HG02884 (cell line): Measurements from ENCODE around the gene KCTD2.
"Not testable (repeated sequence)": the region's sequence is repeated elsewhere in the genome, so short reads cannot be mapped to it uniquely, and the experiment has no call there.

Experiments used
- ATAC-seq: cut with Tn5 transposase; IDR thresholded peaks from one replicate; pipeline ENCODE4 v1.9.1; 2021; ENCODE audit warnings: mild to moderate bottlenecking, moderate library complexity; ENCODE audit not compliant: unreplicated experiment

KCTD2 gene

DNA sequence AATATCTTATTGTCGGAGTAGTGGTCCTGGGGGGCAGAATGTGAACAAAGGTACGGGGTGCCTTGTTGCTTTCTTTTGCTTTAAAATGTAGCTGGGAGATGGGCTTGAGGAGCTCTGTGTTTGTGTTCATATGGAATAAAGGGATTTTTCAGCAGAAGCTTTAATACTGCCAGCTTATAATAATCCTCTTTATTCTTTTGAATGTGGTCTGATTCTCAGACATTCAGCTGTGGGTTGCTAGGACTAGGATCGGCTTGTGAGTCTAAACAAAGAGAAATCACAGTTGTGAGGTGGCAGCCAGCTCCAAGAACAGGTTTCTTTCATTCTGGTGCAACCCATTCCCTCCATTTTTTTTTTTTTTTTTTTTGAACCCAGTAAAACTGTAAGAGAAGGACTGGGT is 27.3 kb upstream of the KCTD2 start:
- ATAC-seq, result no peak

DNA sequence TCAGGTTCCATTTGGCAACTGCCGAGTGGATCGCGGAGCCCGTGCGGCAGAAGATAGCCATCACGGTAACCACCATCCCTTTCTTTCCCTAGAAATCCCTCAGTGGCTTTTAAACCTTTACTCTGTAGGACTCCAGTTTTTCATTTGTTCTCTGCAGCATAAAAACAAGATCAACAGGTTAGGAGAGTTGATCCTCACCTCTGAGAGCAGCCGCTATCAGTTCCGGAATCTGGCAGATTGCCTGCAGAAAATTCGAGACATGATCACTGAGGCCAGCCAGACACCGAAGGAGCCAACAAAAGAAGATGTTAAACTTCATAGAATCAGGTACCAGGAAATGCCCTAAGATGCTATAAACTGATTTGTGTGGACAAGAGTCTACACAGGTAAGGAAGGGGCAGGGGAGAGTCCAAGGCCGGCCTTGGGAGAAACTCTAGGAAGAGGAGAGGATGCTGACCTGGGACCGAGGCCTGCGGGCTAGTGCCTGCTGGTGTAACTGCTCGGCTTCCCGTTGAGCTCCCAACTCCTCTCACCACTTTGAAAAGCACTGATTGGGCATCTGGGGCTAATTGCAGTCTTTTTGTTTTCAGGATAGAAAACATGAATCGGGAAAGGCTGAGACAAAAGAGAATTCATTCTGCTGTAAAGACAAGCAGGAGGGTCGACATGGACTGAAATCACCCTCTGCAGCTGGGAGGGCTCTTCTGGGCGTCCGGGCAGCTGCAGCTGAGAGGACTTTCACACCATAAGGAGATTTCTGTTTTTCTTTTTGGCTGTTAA is 26.5 kb upstream of the KCTD2 start:
- no peak for ATAC-seq

DNA sequence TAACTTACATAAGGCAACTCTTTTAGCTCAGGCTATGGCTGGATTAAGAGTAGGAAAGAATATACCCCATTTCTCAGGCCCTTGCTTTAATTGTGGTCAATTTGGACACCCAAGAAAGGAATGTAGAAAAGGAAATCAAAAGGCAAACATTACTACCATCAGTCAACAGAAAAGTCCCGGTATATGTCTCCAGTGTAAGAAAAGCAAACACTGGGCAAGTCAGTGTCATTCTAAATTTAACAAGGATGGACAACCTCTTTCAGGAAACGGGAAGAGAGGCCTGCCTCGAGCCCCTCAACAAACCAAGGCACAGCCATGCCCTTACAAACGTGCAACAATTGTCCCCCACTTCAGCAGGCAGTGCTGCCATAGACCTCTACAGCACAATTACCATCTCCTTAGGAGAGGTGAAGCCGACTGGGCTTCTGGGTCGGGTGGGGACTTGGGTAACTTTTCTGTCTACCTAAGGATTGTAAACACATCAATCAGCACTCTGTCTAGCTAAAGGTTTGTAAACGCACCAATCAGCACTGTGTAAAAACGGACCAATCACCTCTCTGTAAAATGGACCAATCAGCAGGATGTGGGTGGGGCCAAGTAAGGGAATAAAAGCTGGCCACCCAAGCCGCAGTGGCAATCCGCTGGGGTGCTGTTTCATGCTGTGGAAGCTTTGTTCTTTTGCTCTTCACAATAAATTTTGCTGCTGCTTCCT is 22.2 kb upstream of the KCTD2 start:
- ATAC-seq, result no peak

DNA sequence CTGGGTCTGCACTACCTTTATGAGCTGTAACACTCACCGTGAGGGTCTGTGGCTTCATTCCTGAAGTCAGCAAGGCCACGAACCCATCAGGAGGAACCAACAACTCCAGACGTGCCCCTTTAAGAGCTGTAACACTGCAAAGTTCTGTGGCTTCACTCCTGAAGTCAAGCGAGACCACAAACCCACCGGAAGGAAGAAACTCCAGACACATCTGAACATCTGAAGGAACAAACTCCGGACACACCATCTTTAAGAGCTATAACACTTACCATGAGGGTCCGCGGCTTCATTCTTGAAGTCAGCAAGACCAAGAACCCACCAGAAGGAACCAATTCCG is 21.7 kb upstream of the KCTD2 start:
- not testable (repeated sequence) for ATAC-seq

DNA sequence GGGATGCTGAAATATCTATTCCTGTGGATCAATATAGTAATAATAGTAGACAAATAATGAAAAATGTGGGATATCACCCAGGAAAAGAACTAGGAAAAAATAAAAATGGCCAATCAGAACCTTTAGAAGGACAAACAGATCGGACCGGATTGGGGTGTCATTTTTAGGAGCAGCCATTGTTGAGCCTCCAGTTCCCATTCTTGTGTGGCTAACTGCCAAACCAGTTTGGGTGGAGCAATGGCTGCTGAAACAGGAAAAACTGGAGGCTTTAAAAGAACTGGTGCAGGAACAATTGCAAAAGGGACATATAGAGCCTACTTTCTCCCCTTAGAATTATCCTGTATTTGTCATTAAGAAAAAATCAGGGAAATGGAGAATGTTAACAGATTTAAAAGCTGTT is 20.4 kb upstream of the KCTD2 start:
- ATAC-seq, result not testable (repeated sequence)

DNA sequence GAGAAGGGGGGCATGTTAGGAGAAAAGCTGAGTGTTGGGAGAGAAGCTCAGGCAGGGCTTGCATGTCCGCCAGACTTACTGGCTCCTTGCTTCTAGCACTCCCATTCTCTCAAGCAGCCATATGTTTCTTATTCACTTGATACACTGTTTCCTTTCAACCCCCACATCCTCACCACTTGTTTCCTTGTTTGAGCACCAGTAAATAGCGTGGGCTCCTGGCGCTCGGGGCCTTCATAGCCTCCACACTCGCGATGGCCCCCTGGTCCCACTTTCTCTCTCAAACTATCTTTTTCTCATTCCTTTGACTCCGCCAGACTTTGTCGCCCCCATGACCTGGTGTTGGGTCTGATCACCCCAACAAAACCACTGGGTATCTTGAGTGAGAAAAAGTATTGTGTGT is 16.9 kb upstream of the KCTD2 start:
- ATAC-seq, result no peak

DNA sequence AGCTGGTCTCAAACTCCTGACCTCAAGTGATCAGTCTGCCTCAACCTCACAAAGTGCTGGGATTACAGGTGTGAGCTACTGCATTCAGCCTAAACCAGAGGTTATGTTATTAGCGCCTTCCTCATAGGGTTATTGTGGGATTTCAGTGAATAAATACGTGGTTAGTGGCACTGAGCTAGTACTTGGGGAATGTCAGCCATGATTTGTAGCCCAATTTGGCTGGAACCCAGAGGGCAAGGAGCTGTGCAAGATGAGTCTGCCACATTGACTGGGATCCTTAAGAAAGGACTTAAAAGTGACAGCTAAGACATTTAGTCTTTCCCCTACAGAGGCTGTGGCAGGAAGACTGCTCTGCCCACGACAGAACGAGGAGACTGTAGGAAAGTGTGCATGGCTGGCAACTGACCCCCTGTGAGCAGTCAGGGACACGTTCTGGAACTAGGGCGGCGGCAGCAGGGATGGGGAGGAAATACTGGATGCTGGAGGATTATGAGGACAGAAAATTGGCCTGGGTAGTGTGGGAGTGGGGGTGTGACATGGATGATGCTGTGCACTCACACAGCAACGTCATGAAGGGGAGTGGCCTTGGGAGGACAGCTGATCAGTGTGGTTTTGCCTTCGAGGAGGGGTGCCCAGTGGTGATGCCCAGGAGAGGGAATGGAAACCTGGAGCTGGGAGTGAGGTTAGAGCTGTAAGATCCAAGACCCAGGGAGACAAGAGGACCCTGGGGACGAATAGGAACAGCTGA is 14.9 kb upstream of the KCTD2 start:
- ATAC-seq, result no peak

DNA sequence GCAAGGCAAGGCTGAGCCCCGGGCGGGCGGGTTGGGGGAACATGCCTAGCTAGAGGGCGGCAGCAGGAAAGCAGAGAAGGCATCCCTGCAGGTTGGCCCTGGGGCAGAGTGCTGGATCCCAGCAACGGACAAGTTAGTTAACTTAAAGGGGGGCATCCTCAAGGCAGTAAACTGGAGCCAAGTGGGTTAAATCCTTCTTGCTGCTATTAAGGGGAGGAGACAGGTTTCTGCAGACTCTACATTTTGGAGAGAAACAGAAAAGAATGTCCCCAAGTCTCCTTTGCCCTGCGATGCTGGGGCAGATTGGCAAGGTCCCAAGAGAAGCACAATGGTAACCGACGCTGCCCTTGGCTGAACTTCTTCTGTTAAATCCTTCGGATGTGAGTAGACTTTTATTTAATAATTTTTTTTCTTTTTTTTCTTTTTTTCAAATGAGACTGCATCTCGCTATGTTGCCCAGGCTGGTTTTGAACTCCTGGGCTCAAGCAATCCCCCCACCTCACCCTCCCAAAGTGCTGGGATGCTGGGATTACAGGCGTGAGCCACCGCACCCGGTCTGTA is 14.2 kb upstream of the KCTD2 start:
- no peak for ATAC-seq

DNA sequence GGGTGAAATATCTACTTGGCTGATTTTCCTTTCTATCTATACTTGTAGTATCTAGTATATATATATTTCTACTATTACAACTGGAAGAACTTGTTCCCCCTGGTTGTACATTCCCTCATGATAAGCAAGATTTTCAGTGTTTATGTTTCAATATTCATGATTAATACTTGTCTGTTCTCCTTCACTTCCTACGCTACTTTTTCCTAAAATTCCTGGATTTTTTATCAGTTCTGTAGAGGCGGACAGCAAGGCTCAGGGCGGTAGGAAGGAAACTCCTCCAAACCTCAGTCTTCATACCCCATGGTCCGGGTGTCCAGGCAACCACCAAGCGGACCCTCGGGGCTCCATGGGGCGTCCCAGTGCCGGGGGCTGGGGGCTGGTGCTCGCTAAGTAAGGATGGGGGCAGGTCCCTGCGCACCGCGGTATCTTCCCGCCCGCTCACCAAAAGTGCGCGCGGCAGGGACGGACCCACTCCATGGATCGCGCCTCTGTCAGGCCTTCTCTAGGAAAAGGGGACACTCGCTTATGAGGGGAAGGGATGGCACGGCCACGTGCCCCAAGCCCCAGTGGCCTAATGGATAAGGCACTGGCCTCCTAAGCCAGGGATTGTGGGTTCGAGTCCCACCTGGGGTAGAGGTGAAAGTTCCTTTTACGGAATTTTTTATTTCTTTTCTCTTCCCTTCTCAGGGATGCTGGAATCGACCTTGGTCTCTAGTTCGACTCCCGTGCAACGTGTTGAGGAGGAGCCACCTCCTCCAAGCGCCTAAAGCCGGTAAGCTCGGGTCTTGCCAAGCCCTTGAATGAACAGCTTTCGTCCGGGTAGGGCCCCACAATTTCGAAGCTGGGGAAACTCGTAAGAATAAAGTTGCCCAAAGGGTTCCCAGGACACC is 13.4 kb upstream of the KCTD2 start:
- no peak for ATAC-seq

DNA sequence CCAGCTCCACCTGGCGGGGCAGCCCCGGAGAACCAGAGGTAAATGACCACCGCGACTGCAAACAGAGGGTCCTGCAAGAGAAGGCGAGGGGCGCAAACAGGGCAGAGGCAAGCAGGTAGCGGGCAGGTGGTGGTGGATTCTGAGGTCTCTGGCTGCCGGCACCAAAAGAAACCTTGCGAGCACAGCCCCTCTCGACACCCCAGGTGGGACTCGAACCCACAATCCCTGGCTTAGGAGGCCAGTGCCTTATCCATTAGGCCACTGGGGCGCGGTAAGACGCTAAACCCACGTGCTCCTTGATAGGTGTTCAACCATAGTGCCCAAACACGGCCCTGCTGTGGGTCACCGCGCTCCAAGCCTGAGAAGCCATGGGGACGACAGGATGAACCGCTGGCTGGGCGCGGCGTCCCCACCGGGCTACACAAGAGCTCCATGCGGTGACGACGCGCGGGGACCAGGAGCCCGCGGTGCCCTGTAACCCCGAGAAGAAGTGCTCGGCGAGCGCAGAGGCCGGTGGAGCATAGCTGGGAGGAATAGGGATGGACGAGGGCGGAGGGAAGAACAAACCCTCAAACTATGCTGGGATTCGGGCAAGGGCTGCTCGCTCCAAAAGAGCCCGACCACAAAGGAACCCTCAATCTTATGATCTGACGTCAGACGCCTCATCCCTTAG is 12.7 kb upstream of the KCTD2 start:
- ATAC-seq, result no peak

DNA sequence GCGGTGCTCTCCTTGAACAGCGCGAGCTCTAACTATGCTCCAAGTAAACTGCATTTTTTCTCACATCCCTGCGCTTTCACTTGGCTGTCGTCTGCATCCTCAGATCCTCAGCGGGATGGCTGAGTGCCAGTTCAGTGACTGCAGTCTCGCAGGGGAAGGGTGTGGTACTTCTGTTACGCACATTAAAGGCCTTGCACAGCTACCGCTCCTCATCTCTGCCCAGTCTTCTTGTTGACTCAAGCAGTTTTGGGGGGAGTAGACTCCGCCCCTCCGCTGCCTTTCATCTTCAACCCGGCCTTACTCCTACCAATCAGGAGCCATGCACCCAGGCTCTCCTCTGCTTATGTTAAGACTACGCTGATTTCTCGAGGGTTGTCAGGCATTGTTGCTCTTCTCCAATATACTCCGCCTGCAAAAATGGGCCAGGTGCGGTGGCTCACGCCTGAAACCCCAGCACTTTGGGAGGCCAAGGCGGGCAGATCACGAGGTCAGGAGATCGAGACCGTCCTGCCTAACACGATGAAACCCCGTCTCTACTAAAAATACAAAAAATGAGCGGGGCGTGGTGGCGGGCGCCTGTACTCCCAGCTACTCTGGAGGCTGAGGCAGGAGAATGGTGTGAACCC is 10.3 kb upstream of the KCTD2 start:
- no peak for ATAC-seq

DNA sequence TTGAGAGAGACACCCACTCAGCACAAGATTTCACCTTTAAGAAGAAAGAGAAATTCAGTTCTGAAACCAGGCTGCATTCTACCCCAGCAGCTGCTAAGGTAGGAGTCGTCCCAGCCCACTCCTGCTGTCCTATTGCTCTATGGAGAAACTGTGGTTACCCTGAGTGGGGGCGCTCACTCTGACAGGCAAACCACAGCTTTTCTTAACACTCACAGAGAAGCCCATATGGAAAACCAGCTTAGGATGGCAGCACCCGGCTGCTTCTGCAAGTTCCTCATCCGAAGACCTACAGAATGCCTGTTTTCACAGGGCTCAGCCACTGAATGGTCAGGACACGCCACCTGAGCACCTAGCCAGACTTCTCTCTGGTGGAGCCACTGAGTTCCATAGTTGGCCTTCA is 7.8 kb upstream of the KCTD2 start:
- no peak for ATAC-seq

DNA sequence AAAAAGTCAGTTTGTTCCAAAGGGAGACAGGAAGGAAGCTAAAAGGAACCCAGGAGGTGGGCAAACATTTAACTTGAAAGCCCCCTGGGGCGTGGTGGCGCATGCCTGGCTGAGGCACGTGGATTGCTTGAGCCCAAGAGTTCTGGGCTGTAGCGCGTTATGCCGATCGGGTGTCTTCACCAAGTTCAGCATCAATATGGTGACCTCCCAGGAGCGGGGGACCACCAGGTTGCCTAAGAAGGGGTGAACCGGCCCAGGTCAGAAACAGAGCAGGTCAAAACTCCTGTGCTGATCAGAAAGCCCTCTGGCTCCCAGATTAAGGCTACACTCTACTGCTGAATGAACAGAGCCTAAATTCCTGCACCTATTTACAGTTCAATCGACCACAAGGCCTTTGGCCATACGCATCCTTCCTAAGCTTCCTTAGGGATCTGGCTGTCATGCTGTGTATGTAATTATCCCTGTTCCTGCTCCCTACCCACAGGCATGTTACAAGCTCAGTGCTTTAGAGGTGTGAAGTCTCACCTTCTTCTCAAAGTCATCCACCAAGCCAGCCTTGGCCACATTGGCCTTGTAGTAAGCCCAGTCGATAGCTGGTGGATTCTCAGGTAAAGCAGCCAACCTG is 5.3 kb upstream of the KCTD2 start:
- no peak for ATAC-seq

DNA sequence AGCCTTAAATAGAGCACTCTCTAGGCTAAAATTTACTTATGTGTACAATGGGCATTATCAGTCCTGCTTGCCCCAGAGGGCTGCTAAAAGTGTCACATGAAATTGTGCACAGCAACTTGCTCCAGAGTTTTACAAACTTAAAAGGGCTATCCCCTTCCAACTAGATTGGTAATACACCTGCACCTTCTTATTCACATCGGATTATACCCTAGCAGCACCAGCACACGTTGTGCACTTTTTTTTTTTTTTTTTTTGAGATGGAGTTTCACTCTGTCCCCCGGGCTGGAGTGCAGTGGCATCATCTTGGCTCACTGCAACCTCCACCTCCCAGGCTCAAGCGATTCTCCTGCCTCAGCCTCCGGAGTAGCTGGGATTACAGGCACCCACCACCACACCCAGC is 3.2 kb upstream of the KCTD2 start:
- not testable (repeated sequence) for ATAC-seq

DNA sequence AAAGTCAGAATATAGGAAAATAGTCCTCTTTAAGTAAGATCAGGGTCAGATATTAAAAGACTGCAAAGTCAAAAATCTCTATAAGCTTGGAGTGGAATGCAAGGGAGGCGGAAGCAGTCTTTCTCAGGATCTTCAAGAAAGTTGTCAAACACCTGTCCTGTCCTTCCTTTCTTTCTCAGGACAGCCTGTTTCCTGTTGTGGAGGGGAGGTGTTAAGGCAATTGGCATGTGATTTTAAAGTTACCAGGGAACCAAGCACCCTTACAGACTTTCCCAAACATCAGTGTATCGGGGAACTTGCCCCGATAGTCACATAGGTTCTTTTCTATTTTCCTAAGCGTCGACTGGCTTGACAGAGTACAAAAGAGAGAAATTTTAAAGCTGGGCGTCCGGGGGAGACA is 2.3 kb upstream of the KCTD2 start:
- ATAC-seq, result no peak

DNA sequence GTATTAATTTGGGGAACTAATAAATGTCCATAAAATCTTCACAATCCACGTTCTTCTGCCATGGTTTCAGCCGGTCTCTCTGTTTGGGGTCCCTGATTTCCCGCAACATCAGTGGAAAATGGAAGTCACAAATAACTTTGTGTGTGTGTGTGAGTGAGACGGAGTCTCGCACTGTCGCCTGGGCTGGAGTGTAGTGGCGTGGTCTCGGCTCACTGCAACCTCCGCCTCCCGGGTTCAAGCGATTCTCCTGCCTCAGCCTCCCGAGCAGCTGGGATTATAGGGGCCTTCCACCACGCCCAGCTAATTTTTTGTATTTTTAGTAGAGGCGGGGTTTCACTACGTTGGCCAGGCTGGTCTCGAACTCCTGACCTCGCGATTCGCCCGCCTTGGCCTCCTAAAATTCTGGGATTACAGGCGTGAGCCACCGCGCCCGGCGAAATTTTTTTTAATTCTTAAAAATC is 1.0 kb upstream of the KCTD2 start:
- not testable (repeated sequence) for ATAC-seq

DNA sequence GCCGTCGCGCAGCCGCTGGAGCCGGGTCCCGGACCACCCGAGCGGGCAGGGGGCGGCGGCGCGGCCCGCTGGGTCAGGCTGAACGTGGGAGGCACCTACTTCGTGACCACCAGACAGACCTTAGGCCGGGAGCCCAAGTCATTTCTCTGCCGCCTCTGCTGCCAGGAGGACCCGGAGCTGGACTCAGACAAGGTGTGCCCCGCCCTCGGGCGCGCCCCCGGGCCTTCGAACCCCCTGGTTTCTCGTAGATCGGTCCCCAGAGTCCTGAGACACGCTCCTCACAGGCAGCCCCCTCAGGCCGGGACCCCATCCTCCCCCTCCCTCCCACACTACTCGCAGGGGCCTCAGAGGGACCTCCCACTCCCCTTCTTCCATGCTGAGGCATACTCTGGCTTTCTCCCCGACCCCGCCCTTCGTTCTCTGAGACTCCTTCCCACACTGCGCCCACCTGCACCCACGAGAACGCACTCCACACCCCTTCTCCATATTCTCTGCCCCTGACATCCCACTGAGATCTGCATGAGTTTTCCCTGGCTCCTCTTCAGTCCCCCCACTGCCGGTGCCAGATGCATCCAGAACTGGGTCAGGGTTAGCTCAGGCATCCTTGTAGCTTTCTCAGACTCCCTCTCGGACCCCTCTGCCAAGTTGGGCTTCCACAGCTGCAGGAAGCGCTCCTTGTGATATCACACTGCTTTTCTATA is 523 bp downstream of the KCTD2 start:
- no peak for ATAC-seq

DNA sequence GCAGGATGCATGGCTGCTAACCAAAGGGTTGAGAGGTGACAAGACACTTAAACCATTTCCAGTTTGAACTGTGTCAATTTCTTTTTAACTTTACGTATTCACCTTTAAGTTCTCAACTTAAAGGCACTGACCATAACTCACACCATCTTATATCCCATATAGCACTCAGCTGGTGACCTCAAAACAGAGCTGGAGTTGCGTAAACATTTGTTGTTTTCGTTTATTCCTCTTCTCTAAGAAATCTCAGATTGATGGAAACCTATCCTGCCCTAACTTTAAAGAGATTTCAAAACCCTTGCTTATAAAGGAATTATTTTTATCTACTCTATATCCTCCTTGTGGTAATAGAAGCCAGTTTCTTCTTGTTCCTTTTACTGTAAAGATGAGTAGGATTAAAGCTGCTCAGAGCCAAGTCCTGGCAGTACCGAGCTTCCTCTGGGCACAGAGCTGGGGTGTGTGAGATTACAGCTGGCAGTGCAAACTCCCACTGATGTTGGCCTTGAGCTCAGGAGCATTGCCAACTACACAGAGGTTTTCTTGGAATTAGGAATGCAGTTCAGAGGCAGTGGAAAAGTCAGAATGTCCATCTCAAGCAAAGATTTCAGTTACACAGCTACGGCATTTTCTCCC is 1.3 kb downstream of the KCTD2 start:
- no peak for ATAC-seq
